ENCODE measurements around the gene BMP6.

DNA sequence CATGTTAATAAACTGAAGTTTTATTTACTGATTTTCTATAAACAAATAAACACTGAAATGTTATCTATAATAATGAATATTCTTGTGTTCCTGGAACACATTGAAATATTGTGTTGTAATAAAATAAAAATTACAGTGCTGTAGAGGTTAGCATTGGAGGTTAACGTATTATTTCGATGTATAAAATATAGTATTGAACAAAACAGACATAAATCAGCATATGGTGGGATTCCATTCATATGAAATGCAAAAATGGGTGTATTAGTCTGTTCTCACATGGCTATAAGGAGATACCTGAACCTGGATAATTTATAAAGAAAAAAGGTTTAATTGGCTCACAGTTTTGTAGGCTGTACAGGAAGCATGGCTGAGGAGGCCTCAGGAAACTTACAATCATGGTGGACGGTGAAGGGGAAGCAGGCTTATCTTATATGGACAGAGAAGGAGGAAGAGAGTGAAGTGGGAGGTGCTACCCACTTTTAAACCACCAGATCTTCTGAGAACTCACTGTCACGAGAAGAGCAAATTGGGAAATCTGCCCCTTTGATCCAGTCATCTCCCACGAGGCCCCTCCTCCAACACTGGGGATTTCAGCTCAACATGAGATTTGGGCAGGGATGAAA, 24.6 kb upstream of the BMP6 start:
- TF ChIP-seq EZH2 (IDR thresholded peaks at IDR 0.05; ENCODE audit: borderline replicate concordance, low read depth, low read length, severe bottlenecking) = no peak
- no peak for TF ChIP-seq CTCF (IDR thresholded peaks at IDR 0.05; ENCODE audit: borderline replicate concordance, extremely low read depth, low read length, poor library complexity, severe bottlenecking)
